ENCODE results near the gene TRIM34.
"Not testable (repeated sequence)": the region's sequence is repeated elsewhere in the genome, so short reads cannot be mapped to it uniquely, and the experiment has no call there.

TRIM34 gene

GRCh38 chr11:5683620-5684019 is 58.8 kb downstream of the TRIM34 start:
- DNase-seq (ENCODE audit: low read depth in 1 of 2, low spot score in 1 of 2) = not testable (repeated sequence)

DNA sequence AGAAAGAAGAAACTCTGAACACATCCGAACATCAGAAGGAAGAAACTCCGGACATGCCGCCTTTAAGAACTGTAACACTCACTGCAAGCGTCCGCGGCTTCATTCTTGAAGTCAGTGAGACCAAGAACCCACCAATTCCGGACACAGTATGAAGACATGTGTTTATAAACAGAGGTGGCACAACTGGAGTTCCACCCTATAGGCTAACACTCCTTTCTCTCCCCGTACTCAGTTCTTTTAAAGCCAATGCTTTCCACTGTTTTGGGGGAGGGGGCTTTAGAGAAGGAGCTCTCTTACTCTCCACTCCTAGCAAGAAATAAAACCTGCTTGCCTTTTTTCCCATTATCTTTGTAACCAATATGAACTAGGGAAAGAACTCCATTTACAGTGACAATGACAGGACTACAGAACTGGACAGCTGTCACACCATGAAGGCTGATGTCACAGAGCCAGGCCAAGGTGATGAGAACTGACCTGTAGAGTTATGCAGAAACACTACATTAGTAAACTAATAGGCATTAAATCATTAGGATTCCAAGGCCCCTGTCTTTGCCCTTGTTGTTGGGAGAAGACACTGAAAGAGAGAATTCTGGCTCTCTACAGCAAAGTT is 59.3 kb downstream of the TRIM34 start:
- no peak for DNase-seq (ENCODE audit: low read depth in 1 of 2, low spot score in 1 of 2)

GRCh38 chr11:5684646-5685362 is 60.0 kb downstream of the TRIM34 start, which contains the start of gene TRIM5:
Gene TRIM5 (minus strand): TSS chr11:5685074. CDS start chr11:5680177, 4,897 bp downstream.
- peak; percentile 44 to 67 for DNase-seq (ENCODE audit: low read depth in 1 of 2, low spot score in 1 of 2)

DNA sequence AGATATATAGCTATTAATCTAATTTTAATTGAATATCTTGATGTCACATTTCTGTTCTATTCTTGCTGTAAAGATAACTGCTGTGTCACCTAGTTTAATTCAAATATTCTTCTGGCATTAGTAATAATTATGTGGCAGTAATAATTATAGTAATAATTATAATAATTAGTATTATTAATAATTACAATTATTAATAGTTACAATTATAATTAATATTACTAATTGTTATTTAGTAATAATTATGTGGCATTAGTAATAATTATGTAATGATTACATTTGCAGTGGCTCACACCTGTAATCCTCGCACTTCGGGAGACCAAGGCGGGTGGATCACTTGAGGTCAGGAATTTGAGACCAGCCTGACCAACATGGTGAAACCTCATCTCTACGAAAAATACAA is 61.6 kb downstream of the TRIM34 start:
- no peak for DNase-seq (ENCODE audit: low read depth in 1 of 2, low spot score in 1 of 2)

DNA sequence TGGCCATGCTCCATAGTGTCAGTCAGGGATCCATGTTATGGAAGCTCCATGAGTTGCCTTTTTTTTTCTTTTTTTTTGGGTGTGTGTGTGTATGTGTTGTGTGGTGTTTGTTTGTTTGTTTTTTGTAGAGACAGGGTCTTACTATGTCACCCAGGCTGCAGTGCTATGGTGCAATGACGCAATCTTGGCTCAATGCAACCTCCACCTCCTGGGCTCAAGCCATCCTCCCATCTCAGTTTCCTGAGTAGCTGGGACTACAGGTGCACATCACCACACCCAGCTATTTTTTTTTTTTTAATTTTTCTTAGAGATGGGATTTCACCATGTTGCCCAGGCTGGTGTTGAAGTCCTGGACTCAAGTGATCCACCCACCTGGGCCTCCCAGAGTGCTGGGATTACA is 63.7 kb downstream of the TRIM34 start:
- no peak for DNase-seq (ENCODE audit: low read depth in 1 of 2, low spot score in 1 of 2)

DNA sequence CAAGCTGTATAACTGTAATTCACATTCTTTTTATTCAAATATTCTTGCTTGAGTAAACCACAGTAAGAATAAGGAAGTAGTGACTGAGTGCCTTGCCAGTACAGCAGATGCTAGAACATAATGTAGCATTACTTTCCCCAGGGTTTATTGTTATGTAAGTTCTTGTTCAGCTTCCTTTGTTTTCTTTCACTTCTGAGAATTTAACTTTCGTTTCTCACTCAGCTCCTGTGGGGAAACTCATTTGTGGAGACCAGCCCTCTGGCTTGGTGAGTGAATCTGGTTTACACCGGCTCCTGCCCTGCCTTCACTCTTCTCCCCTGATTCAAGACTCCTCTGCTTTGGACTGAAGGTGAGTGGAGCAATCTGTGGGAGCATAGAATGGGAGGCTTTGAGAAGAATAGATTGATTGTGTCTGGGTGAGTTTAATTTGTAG is 64.8 kb downstream of the TRIM34 start, which contains the start of gene TRIM22:
Gene TRIM22 (plus strand): TSS at position 240 of the 433 bp plus-strand sequence. CDS start 6,443 bp downstream, outside the sequence.
- no peak for DNase-seq (ENCODE audit: low read depth in 1 of 2, low spot score in 1 of 2)

- no peak for DNase-seq (ENCODE audit: low read depth in 1 of 2, low spot score in 1 of 2)
These were observed 65.4 kb downstream of the TRIM34 start for GRCh38 chr11:5690216-5690615.

GRCh38 chr11:5690736-5691135 is 65.9 kb downstream of the TRIM34 start:
- DNase-seq (ENCODE audit: low read depth in 1 of 2, low spot score in 1 of 2) = no peak

- DNase-seq (ENCODE audit: low read depth in 1 of 2, low spot score in 1 of 2) = not testable (repeated sequence)
These were observed 66.6 kb downstream of the TRIM34 start for GRCh38 chr11:5691238-5691963.

DNA sequence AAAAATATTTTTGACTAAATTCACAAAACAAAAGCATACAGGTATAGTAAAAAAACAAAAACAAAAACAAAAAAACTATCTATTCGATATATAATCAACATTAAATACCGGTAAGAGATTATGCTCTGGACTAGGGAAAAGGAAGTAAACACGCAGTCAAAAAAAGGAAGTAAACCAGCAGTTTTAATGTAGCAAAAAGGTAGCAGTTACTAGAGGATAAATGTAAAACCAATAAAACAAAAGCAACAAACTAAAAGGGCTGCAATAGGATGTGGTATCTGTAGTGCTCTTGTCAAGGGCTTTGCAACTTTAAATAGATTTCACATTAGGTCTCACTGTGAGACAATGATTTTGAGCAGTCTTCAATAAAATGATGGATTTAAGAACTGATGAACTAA is 67.2 kb downstream of the TRIM34 start:
- no peak for DNase-seq (ENCODE audit: low read depth in 1 of 2, low spot score in 1 of 2)

Measured in activated T-helper 1 cell treated with anti-CD3 and anti-CD28 coated beads, Interleukin-2, amount 50 U/mL, for 16 hours (primary cell).